Kidney epithelial cell (primary cell): ENCODE measurements around the gene NPAS2. TPM values are rescaled to one million over a fixed set of nuclear protein-coding genes. Genes with fewer than 3 reads are reported as not detected.

Experiments
- DNase-seq: peaks from one replicate; pipeline ENCODE4 v3.0.0-alpha.2; 2010; ENCODE audit warnings: low read depth
- H3K27me3 ChIP-seq: 2 replicates; pipeline ENCODE4 v1.6.0; 2011; ENCODE audit warnings: low read length; ENCODE audit not compliant: control insufficient read depth, insufficient read depth
- H3K36me3 ChIP-seq: 2 replicates; pipeline ENCODE4 v1.5.1; 2011; ENCODE audit warnings: low read length; ENCODE audit not compliant: control insufficient read depth, insufficient read depth
- H3K4me3 ChIP-seq: 2 replicates; pipeline ENCODE4 v1.5.1; 2011; ENCODE audit warnings: low read depth, mild to moderate bottlenecking, control low read depth, low read length
- CTCF ChIP-seq: IDR thresholded peaks from 2 replicates; pipeline ENCODE4 v1.5.1; 2011; ENCODE audit warnings: mild to moderate bottlenecking, moderate library complexity, low read length, control low read depth, inconsistent platforms; ENCODE audit not compliant: insufficient read depth, poor library complexity, severe bottlenecking
- total RNA-seq: library from RNA; depleted of rRNA; stranded (reverse); fragments of >200 nt; gene quantifications from 2 replicates; pipeline ENCODE4 v1.2.3, GENCODE V29; 2015

NPAS2 gene
- total RNA-seq, 1 donor from 2014 or later, result 11.2 TPM

GRCh38 chr2:100823665-100824438 lies 3.9 kb downstream of the NPAS2 start:
- no peak for DNase-seq
- Histone ChIP-seq H3K36me3 (no peaks in the 10 kb centered on the region), H3K4me3 (no peak overlapping the region), H3K27me3 (peaks cover 6% of the 10 kb centered on the region)
- no peak for TF ChIP-seq CTCF

GRCh38 chr2:100824842-100825241 lies 4.9 kb downstream of the NPAS2 start:
- TF ChIP-seq CTCF, result no peak
- peaks cover 6% of the 10 kb centered on the region for H3K27me3 ChIP-seq
- no peaks in the 10 kb centered on the region for H3K36me3 ChIP-seq
- H3K4me3 ChIP-seq, result no peak overlapping the region
- no peak for DNase-seq

- no peak for DNase-seq
- H3K36me3 ChIP-seq, result no peaks in the 10 kb centered on the region
These were observed 6.6 kb downstream of the NPAS2 start for GRCh38 chr2:100826494-100826893.

GRCh38 chr2:100831158-100831750 lies 11.3 kb downstream of the NPAS2 start:
- DNase-seq, result no peak
- H3K4me3 ChIP-seq, result no peak overlapping the region
- TF ChIP-seq CTCF, result no peak
- H3K36me3 ChIP-seq, result no peaks in the 10 kb centered on the region
- no peaks in the 10 kb centered on the region for H3K27me3 ChIP-seq

More at GRCh38 chr2:100826494-100826893, 6.6 kb downstream of the NPAS2 start:
- Histone ChIP-seq H3K27me3 (no peaks in the 10 kb centered on the region), H3K4me3 (no peak overlapping the region)
- no peak for TF ChIP-seq CTCF

GRCh38 chr2:100831831-100832230 lies 11.9 kb downstream of the NPAS2 start:
- no peak for TF ChIP-seq CTCF
- Histone ChIP-seq H3K36me3 (no peaks in the 10 kb centered on the region), H3K27me3 (no peaks in the 10 kb centered on the region), H3K4me3 (no peak overlapping the region)
- no peak for DNase-seq

- Histone ChIP-seq H3K36me3 (no peaks in the 10 kb centered on the region), H3K4me3 (no peak overlapping the region), H3K27me3 (no peaks in the 10 kb centered on the region)
- DNase-seq, result no peak
- no peak for TF ChIP-seq CTCF
These were observed 12.9 kb downstream of the NPAS2 start for GRCh38 chr2:100832885-100833284.
